OCI-LY7 (cell line): ENCODE data around the gene VIPR2.

Source experiments
- EZH2phosphoT487 ChIP-seq: fragments of 200-600 bp; sonication (generic); IDR thresholded peaks from 2 replicates; pipeline ENCODE4 v1.6.1; 2018; ENCODE audit warnings: low read depth, borderline replicate concordance, mild to moderate bottlenecking, mixed run types, antibody characterized with exemption, low read length, moderate library complexity, mixed read lengths
- TF ChIP-seq, protein P1 (sequence below): fragments of 200-600 bp; sonication (generic); conservative IDR thresholded peaks from 2 replicates; pipeline ENCODE4 v1.5.1; 2014; ENCODE audit warnings: mild to moderate bottlenecking, antibody characterized with exemption, low read length, moderate library complexity, mixed read lengths

DNA sequence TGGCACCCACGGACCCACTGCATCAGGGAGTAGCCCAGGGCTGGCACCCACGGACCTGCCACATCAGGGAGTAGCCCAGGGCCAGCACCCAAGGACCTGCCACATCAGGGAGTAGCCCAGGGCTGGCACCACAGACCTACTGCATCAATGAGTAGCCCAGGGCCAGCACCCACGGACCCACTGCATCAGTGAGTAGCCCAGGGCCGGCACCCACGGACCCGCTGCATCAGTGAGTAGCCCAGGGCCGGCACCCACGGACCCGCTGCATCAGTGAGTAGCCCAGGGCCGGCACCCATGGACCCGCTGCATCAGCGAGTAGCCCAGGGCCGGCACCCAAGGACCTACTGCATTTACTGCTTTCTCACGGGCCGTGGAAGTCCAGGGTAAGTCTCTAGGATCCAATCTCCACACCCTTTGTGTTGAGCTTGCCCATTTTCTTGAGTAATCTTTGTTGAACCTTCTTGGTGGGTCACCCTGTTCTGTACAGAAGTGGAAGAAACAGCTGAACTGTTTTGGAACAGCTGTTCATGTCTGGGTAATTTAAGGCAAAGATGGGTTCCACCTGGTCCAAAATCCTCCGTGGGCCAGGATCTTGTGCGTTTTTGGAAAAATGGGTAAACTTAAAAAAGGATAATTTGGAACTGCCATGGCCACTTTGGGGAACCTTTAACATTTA, 69.0 kb downstream of the VIPR2 start:
- TF ChIP-seq, protein P1, sequence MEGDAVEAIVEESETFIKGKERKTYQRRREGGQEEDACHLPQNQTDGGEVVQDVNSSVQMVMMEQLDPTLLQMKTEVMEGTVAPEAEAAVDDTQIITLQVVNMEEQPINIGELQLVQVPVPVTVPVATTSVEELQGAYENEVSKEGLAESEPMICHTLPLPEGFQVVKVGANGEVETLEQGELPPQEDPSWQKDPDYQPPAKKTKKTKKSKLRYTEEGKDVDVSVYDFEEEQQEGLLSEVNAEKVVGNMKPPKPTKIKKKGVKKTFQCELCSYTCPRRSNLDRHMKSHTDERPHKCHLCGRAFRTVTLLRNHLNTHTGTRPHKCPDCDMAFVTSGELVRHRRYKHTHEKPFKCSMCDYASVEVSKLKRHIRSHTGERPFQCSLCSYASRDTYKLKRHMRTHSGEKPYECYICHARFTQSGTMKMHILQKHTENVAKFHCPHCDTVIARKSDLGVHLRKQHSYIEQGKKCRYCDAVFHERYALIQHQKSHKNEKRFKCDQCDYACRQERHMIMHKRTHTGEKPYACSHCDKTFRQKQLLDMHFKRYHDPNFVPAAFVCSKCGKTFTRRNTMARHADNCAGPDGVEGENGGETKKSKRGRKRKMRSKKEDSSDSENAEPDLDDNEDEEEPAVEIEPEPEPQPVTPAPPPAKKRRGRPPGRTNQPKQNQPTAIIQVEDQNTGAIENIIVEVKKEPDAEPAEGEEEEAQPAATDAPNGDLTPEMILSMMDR: no peak
- TF ChIP-seq EZH2phosphoT487: no peak
